Measurements from ENCODE around the gene KCNC3. TPM values are rescaled to one million over a fixed set of nuclear protein-coding genes. Genes with fewer than 3 reads are reported as not detected.

KCNC3 gene
- total and polyA plus RNA-seq, 2 of the 13 experiments (the other 11 are each of a cell fraction or from before 2014, with no cell fraction given), result 0.29 to 1.7 TPM

- TF ChIP-seq ZNF609 (CRISPR knock-in tag; IDR thresholded peaks at IDR 0.05; ENCODE audit: borderline replicate concordance), result no peak
- no peak for TF ChIP-seq ATF6 (CRISPR knock-in tag; conservative IDR thresholded peaks at IDR 0.05)
- TF ChIP-seq FOXK1 (CRISPR knock-in tag; IDR thresholded peaks at IDR 0.05; ENCODE audit: borderline replicate concordance, low read depth), result no peak
- peak; percentile 56; the same call in 1 of the 2 replicates for TF ChIP-seq ARID4A (CRISPR knock-in tag; IDR thresholded peaks at IDR 0.05; ENCODE audit: borderline replicate concordance)
- no peak for TF ChIP-seq NR0B2 (CRISPR knock-in tag; IDR thresholded peaks at IDR 0.05)
- no peak for TF ChIP-seq ZNF143 (CRISPR knock-in tag; IDR thresholded peaks at IDR 0.05)
- TF ChIP-seq REL (CRISPR knock-in tag; conservative IDR thresholded peaks at IDR 0.05), result no peak
- no peak for TF ChIP-seq ZNF44 (CRISPR knock-in tag; IDR thresholded peaks at IDR 0.05)
- TF ChIP-seq ZNF605 (CRISPR knock-in tag; IDR thresholded peaks at IDR 0.05), result 0 out of 2 replicates have a peak, but pooled peaks have one; percentile 60
- no peak for TF ChIP-seq ZNF839 (CRISPR knock-in tag; IDR thresholded peaks at IDR 0.05; ENCODE audit: borderline replicate concordance)
- peak; percentile 59 for TF ChIP-seq TAF1 (CRISPR knock-in tag; IDR thresholded peaks at IDR 0.05)
- no peak for TF ChIP-seq ZNF724P (CRISPR knock-in tag; IDR thresholded peaks at IDR 0.05; ENCODE audit: borderline replicate concordance)
- peak; percentile 25 for TF ChIP-seq XRCC5 (optimal IDR thresholded peaks at IDR 0.05; ENCODE audit: low read length)
- TF ChIP-seq ZNF292 (CRISPR knock-in tag; IDR thresholded peaks at IDR 0.05; ENCODE audit: borderline replicate concordance, low read depth), result no peak
- TF ChIP-seq HNRNPK (IDR thresholded peaks at IDR 0.05; ENCODE audit: low read depth, low read length, poor library complexity, severe bottlenecking), result no peak
Measured at GRCh38 chr19:50329146-50329925, at the start of gene KCNC3 (continued).

Data from HepG2 (cell line).